Cerebellar cortex (tissue), 1 donor: ENCODE measurements around the gene MICA.
"Not testable (repeated sequence)": the region's sequence is repeated elsewhere in the genome, so short reads cannot be mapped to it uniquely, and the experiment has no call there.

Experiments used
- DNase-seq: peaks from one replicate; pipeline ENCODE4 v3.0.0-alpha.2; 2015; ENCODE audit warnings: low spot score

The MICA gene

DNA sequence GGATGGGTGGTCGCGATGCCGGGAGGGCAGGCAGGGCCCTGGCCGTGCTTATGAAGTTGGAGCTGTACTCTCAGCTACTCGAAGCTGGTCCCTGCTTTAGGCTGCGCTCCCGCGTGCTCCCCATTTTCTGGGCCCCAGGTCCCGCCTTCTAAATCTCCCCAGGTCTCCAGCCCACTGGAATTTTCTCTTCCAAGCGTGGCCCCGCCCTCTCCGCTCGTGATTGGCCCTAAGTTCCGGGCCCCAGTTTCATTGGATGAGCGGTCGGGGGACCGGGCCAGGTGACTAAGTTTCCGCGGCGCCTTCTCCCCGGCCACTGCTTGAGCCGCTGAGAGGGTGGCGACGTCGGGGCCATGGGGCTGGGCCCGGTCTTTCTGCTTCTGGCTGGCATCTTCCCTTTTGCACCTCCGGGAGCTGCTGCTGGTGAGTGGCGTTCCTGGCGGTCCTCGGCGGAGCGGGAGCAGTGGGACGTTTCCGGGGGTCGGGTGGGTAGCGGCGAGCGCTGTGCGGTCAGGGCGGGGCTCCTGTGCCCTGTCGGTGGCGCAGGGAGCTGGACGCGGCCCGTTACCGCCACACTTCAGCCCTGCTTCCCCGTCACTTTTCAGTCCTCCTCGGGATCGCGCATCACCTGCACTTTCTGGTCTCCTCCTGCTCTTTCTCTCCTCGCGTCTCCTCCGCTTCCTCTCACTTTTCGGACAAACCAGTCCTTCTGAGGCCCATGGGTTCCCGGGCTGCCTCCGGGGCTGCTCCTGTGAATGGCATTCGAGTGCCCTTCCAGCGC, at the start of gene MICA:
TSS of gene MICA (plus strand) at position 313 of the 778 bp plus-strand sequence. CDS start at position 351, 38 bp downstream.
- DNase-seq: peak; percentile 92

DNA sequence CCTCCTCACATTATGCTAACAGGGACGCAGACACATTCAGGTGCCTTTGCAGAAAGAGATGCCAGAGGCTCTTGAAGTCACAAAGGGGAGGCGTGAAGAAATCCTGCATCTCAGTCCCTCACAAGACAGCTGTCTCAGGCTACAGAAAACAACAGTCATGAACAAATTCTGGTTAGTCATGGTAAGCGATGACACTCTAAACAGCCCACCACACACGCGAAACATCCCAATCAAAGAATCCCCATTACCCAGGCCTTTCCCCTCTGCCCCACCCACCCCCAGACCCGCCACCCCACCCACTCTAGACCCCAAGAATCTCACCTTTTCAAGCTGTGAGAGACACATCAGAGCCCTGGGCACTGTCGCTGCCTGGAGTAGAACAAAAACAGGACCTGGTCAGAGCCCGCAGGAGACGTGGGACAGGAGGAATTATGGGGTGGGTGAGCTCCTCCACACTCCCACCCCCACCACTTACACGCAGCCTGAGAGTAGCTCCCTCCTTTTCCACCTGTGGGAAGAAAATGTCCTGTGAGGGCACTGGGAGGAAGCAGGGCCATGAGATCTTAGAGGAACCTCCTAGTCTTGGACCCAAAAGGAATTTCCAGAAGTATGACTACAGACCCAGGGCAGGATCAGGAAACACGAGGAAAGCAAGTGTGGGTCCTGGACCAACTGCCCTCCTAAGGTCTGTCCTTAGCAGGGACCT, 49.1 kb upstream of the MICA start:
- no peak for DNase-seq

DNA sequence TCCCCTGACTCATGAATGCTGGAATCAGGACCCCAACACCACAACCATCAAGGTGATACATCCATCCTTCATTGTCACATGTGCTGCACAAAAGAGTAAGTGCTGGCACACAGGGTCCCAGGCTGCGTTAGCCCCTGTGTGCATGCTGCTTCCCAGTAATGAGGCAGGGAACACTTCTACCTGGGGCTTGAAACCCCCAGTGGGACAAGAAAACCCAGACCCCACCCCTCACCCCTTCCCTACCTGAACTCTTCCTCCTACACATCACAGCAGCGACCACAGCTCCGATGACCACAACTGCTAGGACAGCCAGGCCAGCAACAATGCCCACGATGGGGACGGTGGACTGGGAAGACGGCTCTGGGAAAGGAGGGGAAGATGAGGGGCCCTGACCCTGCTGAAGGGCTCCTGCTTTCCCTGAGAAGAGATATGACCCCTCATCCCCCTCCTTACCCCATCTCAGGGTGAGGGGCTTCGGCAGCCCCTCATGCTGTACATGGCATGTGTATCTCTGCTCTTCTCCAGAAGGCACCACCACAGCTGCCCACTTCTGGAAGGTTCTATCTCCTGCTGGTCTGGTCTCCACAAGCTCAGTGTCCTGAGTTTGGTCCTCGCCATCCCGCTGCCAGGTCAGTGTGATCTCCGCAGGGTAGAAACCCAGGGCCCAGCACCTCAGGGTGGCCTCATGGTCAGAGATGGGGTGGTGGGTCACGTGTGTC, 48.4 kb upstream of the MICA start:
- DNase-seq: no peak

DNA sequence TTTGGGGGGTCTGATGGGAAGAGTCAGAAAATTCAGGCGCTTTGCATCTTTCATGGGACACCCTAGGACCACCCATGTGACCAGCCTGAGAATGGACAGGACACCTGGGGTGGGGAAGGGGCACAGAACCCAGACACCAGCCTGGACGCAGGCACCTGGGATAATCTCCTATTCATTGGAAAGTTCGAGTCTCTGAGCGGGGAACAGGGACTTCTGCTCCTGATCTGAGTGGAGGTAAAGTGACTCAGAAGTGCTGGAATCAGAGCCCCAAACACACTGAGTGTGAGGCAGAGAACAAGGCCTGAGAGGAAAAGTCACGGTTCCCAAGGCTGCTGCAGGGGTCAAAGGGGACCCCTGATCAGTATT, 47.8 kb upstream of the MICA start:
- DNase-seq: no peak

DNA sequence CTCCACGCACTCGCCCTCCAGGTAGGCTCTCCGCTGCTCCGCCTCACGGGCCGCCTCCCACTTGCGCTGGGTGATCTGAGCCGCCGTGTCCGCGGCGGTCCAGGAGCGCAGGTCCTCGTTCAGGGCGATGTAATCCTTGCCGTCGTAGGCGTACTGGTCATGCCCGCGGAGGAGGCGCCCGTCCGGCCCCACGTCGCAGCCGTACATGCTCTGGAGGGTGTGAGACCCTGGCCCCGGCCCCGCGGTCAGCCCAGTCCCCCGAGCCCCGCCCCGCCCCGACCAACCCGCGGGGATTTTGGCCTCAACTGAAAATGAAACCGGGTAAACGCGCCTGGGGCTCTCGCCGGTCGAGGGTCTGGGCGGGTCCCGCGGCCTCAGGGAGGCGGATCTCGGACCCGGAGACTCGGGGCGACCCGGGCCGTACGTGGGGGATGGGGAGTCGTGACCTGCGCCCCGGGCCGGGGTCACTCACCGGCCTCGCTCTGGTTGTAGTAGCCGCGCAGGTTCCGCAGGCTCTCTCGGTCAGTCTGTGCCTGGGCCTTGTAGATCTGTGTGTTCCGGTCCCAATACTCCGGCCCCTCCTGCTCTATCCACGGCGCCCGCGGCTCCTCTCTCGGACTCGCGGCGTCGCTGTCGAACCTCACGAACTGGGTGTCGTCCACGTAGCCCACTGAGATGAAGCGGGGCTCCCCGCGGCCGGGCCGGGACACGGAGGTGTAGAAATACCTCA, 47.0 kb upstream of the MICA start:
- no peak for DNase-seq

DNA sequence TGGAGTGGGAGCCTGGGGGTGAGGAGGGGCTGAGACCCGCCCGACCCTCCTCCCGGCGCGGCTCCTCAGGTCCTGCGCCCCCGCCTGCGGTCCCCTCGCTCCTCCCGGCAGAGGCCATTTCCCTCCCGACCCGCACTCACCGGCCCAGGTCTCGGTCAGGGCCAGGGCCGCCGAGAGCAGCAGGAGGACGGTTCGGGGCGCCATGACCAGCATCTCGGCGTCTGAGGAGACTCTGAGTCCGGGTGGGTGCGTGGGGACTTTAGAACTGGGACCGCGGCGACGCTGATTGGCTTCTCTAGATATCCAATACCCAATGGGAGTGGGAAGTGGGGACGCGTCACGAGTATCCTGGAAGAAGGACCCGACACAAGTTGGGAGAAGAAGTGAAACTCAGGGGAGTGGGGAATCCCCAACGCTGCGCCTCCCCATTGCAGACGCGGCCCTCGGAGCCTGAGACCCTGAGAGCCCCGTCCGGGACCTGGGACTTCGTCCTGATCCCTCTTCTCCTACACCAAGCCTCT, 46.4 kb upstream of the MICA start, which contains the start of gene HLA-B:
TSS of gene HLA-B (minus strand) at position 234 of the 521 bp plus-strand sequence. CDS start at position 213, 21 bp downstream.
- peak; percentile 89 for DNase-seq

DNA sequence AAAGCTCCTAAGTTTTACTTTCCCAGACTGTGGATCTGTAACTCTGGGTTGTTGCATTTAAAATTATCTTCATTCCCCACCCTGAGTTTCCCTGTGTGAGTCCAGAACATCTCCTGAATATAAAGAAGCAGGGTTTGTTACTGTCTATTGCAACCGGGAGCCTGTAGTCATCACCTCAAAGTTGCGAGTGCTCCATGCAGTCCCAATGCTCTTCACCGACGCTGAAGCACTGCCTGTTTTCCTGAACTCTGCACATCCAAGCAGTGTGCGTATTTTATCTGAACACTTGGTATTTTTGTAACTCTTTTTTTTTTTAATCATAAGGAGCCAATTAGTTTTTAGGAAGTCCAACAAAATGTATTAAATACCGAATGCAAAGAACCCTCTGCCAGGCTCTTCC, 45.5 kb upstream of the MICA start:
- DNase-seq: no peak

DNA sequence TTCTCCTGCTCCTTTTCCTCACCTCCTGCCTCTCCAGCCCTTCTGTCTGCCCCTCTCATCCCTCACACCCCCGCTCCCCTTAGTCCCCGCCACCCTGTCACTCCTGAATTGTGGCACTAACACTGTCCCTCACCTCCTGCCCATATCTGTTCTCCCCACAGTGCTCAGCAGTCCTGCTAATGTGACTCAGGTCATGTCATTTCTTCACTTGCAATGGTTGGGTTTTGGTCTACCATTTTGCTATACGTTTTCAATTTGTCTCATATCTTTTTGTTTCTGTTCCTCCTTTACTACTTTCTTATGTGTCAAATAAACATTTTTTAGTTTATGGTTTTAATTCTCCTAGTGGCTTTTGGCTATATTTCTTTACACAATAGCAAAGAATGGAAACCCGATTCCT, 45.1 kb upstream of the MICA start:
- no peak for DNase-seq

DNA sequence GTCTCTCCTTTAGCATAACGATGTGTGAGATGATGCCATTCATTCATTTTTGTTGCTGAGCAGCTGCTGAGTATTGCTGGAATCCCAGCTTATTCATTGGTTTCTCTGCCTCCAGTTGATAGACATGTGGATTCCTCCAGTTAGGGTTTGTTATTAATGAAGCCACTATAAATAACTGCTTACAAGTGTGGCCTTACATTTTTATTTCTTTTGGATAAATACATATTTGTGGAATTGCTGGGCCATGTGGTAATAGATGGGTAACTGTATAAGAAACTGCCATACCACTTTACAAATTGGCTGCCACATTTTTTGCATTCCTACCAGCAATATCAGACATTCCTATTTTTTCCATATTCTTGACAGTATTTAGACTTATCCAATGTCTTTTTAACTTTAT, 43.8 kb upstream of the MICA start:
- DNase-seq: no peak

DNA sequence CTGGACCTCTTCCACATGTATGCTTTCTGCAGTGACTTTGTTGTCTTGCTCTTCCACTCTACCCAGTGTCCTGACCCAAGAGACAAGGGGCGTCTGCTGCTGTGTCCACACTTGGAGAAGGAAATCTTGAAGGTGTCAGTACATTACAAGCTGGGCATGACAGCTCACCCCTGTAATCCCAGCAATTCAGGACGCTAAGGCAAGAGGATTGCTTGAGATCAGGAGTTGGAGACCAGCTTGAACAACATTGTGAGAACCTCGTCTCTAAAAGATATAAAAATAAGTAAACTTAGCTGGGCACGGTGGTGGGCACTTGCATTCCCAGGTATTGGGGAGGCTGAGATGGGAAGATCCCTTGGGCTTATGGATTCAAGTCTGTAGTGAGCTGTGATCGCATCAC, 40.6 kb upstream of the MICA start:
- no peak for DNase-seq

DNA sequence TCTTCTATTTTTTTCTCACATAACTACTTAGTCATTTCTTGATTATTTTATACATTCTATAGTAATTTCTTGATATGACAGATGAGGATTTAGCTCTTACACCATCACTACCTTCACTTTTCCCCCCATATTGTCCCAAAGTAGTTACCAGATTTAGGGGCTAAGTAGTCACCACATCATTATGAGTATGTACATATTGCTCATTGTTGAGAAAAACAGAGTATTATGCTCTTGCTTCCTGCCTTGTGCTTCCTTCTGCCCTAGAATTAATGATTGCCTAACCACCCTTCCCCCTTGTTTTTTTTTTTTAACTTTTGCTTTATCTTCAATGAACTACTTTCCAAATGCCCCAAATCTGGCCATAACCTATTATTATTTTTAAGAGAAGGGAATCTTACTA, 39.6 kb upstream of the MICA start:
- no peak for DNase-seq

DNA sequence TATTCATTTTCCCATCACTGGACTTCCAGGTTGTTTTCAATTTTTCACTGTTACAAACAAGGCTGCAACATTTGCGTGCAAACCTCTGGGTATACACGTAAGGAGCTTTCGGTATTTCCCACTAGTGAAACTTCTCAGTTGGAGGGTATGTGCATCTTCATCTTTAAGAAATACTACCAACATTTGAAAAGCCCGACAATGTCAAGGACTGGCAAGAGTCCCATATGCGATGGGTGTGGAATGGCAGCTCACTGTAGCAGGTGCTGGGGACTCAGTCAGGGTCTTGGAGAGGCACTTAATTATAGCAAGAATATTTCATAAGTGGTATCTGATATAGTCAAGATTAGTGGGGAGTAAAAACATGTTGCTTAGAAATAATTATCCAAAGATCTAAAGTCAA, 37.5 kb upstream of the MICA start:
- DNase-seq: peak; percentile 25

DNA sequence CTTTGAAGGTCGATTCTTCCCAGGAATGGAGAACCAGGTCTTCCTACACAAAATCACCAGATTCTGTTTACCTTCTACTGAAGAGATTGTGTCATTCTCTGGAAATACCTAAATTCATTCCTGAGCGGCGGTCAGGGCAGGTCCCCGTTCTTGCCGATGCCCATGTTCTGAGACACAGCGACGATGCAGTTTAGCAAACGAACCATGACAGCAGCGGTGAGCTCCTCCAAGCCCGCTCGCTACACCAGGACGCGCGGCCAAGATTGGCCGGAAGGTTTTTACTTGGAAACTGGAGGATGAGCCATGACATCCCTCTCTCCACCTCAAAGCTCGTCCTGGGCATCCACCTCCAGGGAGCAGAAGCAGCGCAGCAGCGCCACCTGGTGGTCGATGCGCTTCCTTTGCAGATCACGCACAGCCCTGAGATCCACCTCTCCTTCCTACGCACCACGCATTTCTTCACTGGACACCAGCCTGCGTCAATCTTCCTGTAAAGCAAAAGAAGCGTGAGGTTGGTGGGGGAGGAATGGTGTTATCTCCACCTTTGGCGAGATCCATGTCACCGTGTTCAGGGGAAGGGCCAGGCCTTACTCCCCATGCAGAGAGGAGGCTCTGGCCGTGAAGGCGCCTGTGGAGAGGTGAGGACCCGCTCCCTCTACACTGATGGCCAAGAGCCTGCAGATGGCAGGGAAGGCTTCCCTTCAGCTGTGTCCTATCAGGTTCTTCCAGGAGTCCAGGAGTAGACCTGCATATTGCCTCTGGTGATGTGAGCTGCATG, 36.5 kb upstream of the MICA start:
- peak; percentile 98 for DNase-seq

DNA sequence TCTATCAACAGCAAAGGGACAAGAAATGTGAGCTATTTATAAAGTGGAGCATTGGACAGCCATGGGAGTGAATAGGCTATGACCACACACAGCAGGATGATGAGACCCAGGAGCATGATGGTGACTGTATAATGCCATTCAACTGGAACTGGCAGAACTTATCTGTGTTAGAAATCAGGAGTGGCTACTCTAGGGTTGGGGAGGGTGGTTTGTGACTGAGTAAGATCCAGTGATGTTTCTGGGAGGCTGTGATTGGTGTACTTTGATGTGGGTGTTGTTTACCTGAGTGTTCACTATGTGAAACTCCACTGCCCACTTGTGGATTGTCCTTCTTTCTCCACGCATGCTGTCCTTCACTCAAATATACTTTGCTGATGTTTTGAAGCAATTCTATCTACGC, 34.9 kb upstream of the MICA start:
- no peak for DNase-seq

DNA sequence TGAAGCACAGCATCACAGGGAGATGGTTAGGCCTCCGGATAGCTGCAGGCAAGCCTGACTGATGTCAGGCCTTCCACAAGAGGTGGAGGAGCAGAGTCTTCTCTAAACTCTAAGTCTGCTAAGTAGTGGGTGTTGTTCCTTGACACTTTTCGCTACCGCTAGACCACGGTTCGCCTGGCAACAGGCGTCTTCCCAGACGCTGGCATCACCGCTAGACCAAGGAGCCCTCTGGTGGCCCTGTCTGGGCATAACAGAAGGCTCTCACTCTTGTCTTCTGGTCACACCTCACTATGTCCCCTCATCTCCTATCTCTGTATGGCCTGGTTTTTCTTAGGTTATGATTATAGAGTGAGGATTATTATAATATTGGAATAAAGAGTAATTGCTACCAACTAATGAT, 29.3 kb upstream of the MICA start:
- not testable (repeated sequence) for DNase-seq

DNA sequence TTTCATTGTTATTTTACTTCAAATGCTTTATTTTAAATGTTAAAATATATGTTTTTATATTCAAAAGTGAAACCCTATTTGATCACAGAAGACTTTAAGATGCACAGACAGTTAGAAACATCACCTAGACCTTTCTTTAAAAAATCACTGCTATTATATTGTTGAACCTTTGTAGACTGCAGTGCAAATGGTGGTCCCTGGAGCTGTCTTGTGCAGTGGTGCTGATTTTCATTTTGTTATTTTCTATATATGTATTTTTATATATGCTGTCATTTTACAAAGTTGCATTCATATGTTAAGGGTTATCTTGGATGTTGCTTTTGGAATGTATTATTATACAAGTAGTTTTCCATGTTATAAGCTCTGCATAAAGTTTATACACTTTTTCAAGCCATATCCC, 27.7 kb upstream of the MICA start:
- no peak for DNase-seq

DNA sequence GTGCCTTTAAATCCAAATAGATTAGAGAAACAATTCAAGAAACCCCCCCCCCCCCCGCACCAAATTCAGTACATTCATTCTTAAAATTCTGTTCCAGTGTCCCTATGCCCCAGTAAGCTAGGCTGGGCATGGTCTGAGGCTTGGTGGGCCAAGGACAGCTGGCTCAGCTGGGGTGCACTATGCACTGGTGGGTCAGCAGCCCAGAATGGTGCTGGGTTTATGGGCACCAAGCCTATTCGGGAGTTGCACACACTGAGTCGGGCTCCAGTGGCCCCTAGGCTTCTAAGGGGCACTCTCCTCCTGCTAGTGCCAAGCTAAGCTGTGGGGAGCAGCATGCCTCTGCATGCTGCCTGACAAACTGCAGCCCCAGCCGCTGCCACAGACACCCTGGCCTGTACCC, 26.4 kb upstream of the MICA start:
- DNase-seq: no peak

DNA sequence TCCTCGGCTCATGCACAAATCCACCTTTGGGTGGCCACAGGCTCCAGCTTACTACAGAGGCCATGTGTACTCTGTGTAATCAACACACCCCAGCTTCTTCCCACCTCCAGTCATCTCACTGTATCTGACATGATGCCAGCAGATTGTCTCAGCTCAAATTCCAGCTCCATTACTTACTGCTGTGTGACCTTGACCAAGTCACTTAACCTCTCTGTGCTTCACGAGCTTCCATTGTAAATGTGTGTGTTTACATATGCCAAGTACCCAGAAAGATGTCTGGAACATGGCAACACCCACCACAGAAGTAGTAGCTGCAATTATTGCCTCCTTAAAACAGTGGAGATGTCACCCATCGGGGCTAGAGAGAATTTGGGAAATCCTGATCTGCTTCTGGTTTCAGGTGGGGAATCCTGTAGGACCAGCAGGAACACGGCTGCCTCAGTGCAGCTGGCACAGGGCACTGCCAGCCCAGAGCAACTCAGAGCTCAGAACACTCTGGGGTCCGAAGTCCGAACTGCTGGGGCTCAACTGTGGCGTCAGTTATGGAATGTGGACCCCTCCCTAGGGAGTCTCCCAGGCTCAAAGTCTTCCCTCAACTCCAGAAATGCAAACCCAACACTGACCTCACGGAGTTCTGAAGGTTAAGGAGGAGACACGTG, 25.2 kb upstream of the MICA start:
- no peak for DNase-seq

DNA sequence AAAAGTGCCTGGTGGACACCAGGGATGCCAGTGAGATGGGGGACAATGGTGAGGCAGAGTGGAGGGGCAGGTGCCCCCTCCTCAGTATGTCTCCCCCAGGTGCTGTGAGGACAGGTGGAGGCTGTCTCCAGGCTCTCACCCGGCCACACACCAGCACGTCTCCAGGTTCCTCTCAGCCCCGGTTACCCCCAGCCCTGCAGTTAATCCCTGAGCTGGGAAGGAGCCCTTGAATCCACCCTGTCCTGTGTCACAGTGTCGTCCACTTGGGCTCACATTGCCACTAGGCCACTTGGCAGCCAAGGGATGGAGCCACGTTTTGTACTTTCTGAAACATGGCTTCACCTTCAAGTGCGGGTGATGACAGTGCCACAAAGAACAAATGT, 24.7 kb upstream of the MICA start:
- no peak for DNase-seq

DNA sequence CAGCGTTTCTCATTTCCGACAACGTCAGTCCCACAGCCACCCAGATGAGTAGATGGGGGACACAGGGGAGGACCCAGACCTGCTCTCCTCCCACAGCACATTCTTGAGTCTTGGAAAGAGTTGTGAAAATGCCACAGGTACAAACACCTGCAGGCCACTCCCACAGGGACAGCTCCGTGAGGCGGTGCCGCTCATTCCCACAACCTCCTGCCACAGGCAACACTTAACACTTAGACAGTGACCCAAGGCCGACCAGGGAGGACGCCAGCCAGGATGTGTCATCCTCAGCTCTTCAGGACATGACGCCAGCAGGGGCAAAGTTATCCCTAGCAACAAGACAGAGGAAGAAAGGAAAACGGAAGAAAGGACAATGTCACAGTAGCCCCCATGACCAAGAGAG, 23.5 kb upstream of the MICA start:
- no peak for DNase-seq

DNA sequence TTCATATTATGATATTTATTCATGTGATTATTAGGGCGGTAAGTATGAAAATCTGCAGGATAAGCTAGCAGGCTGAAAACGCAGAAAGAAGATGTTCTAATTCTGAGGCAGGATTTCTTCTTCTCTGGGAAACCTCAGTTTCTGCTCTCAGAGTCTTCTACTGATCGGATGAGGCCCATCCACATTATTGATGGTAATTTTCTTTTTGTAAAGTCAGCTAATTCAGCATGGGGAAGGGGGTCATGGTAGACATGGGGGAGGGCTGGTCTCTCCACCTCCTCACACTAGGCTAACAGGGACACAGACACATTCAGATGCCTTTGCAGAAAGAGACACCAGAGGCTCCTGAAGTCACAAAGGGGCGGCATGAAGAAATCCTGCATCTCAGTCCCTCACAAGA, 21.7 kb upstream of the MICA start:
- no peak for DNase-seq
